HG02973 (cell line): ENCODE data around the gene GRHL3.

Experiments used
- ATAC-seq: cut with Tn5 transposase; IDR thresholded peaks from one replicate; pipeline ENCODE4 v1.9.1; 2021; ENCODE audit warnings: moderate library complexity; ENCODE audit not compliant: unreplicated experiment

Gene GRHL3

GRCh38 chr1:24391882-24392603 lies 72.9 kb downstream of the GRHL3 start:
- peak; percentile 56 for ATAC-seq

GRCh38 chr1:24392604-24392946 lies 73.4 kb downstream of the GRHL3 start:
- ATAC-seq: no peak

GRCh38 chr1:24392982-24393650 lies 74.0 kb downstream of the GRHL3 start:
- no peak for ATAC-seq

GRCh38 chr1:24393892-24394291 lies 74.7 kb downstream of the GRHL3 start:
- no peak for ATAC-seq

GRCh38 chr1:24400065-24400464 lies 80.9 kb downstream of the GRHL3 start:
- ATAC-seq: no peak

GRCh38 chr1:24403806-24404205 lies 84.6 kb downstream of the GRHL3 start:
- no peak for ATAC-seq
